Endothelial cell of umbilical vein (primary cell): ENCODE data around the gene MEI4.

Source experiments
- EZH2 ChIP-seq: IDR thresholded peaks from 2 replicates; pipeline ENCODE4 v1.6.1; 2012; ENCODE audit warnings: borderline replicate concordance, low read depth, mild to moderate bottlenecking, moderate library complexity, low read length, inconsistent platforms; ENCODE audit not compliant: severe bottlenecking
- FOS ChIP-seq: IDR thresholded peaks from 2 replicates; pipeline ENCODE4 v1.6.1; 2011; ENCODE audit warnings: mild to moderate bottlenecking, low read length, moderate library complexity, borderline replicate concordance; ENCODE audit not compliant: insufficient read depth
- MAX ChIP-seq: IDR thresholded peaks from 2 replicates; pipeline ENCODE4 v1.6.1; 2011; ENCODE audit not compliant: insufficient read depth, insufficient read length
- POLR2A ChIP-seq: IDR thresholded peaks from 2 replicates; pipeline ENCODE4 v1.6.1; 2012; ENCODE audit warnings: low read depth, mild to moderate bottlenecking, control low read depth, low read length
- POLR2AphosphoS5 ChIP-seq: IDR thresholded peaks from 2 replicates; pipeline ENCODE4 v1.6.1; 2012; ENCODE audit warnings: low read depth, mild to moderate bottlenecking, control low read depth, low read length, moderate library complexity; ENCODE audit not compliant: insufficient read depth
- TF ChIP-seq, protein P1 (sequence below), 2 donors: IDR thresholded peaks; 1 replicate in 1 of 2; 2 replicates in 1 of 2; pipeline ENCODE4 v1.5.1; 2011; ENCODE audit warnings: low read length in 2 of 2, mild to moderate bottlenecking in 2 of 2, moderate library complexity in 2 of 2, control low read depth in 1 of 2, inconsistent platforms in 1 of 2, low read depth in 1 of 2; ENCODE audit not compliant: insufficient read depth in 1 of 2; ENCODE audit errors: extremely low read depth in 1 of 2

GRCh38 chr6:77839292-77839691, 186.5 kb downstream of the MEI4 start:
- TF ChIP-seq POLR2A (no peak), MAX (no peak), EZH2 (no peak), FOS (no peak), POLR2AphosphoS5 (no peak)
- TF ChIP-seq, protein P1, sequence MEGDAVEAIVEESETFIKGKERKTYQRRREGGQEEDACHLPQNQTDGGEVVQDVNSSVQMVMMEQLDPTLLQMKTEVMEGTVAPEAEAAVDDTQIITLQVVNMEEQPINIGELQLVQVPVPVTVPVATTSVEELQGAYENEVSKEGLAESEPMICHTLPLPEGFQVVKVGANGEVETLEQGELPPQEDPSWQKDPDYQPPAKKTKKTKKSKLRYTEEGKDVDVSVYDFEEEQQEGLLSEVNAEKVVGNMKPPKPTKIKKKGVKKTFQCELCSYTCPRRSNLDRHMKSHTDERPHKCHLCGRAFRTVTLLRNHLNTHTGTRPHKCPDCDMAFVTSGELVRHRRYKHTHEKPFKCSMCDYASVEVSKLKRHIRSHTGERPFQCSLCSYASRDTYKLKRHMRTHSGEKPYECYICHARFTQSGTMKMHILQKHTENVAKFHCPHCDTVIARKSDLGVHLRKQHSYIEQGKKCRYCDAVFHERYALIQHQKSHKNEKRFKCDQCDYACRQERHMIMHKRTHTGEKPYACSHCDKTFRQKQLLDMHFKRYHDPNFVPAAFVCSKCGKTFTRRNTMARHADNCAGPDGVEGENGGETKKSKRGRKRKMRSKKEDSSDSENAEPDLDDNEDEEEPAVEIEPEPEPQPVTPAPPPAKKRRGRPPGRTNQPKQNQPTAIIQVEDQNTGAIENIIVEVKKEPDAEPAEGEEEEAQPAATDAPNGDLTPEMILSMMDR (IDR thresholded peaks at IDR 0.05; ENCODE audit: extremely low read depth in 1 of 2, insufficient read depth in 1 of 2, low read depth in 1 of 2, low read length in 2 of 2) = no peak
